Endothelial cell of umbilical vein (primary cell): Measurements from ENCODE around the gene INO80B. TPM values are rescaled to one million over a fixed set of nuclear protein-coding genes. Genes with fewer than 3 reads are reported as not detected.

Experiments used
- BruUV-seq: library from RNA; stranded (reverse); fragments of 400-500 nt; replicated peaks from 2 replicates; lab custom pipeline; 2021; lab: Mats Ljungman, UMichigan
- CTCF ChIA-PET: fragments of 300-600, 350-600 bp; sonication (Branson Sonifier 250); formaldehyde crosslinking; loops from one replicate; lab custom pipeline; 2021; ENCODE audit warnings: antibody characterized with exemption, inconsistent platforms; lab: Charles Lee
- POLR2A ChIA-PET: fragments of 300-600, 350-600 bp; sonication (Branson Sonifier 250); formaldehyde crosslinking; loops from one replicate; lab custom pipeline; 2021; ENCODE audit warnings: antibody characterized with exemption, inconsistent platforms; lab: Charles Lee
- DNase-seq: peaks from one replicate; pipeline ENCODE4 v3.0.0-alpha.2; 2011; ENCODE audit warnings: low read depth, low spot score
- FAIRE-seq: peaks from 2 replicates; lab custom pipeline; 2011; peaks lifted over from hg19 to GRCh38; lab: Jason Lieb, UNC
- H2AFZ ChIP-seq: 2 replicates; pipeline ENCODE4 v1.6.0; 2012; ENCODE audit warnings: low read depth, low read length, control low read depth, inconsistent platforms
- H3K27ac ChIP-seq: 2 replicates; pipeline ENCODE4 v1.5.1; 2011; ENCODE audit warnings: low read depth, mild to moderate bottlenecking, control low read depth, low read length, moderate library complexity; ENCODE audit not compliant: insufficient read depth
- H3K27me3 ChIP-seq, 2 experiments: 2 replicates each; pipeline versions ENCODE4 v1.6.0 to v1.6.1; 2011; ENCODE audit warnings: low read length in 2 of 2, mixed read lengths in 1 of 2; ENCODE audit not compliant: control insufficient read depth in 2 of 2, insufficient read depth in 2 of 2
- H3K36me3 ChIP-seq, 2 experiments: 2 replicates in 1 of 2; 3 replicates in 1 of 2; pipeline ENCODE4 v1.5.1; 2011; ENCODE audit warnings: low read length in 2 of 2, mild to moderate bottlenecking in 1 of 2, moderate library complexity in 1 of 2; ENCODE audit not compliant: control insufficient read depth in 2 of 2, insufficient read depth in 2 of 2; ENCODE audit errors: extremely low read depth in 1 of 2
- H3K4me1 ChIP-seq: 3 replicates; pipeline ENCODE4 v1.5.1; 2011; ENCODE audit warnings: mild to moderate bottlenecking, low read length; ENCODE audit not compliant: control insufficient read depth, insufficient read depth; ENCODE audit errors: extremely low read depth
- H3K4me2 ChIP-seq: 2 replicates; pipeline ENCODE4 v1.6.1; 2011; ENCODE audit warnings: low read length, control low read depth, mixed read lengths; ENCODE audit not compliant: insufficient read depth
- H3K4me3 ChIP-seq, 3 experiments: fragments of 200-600 bp in 1 of 3; sonication (generic), shearing (Covaris generic) in 1 of 3; replicated peaks in 1 of 3; 2 replicates each; pipeline ENCODE4 v1.5.1; 2011 to 2016; ENCODE audit warnings: control low read depth in 3 of 3, low read length in 3 of 3, mild to moderate bottlenecking in 2 of 3, inconsistent platforms in 1 of 3, low read depth in 1 of 3, moderate library complexity in 1 of 3; ENCODE audit not compliant: insufficient read depth in 1 of 3
- H3K79me2 ChIP-seq: 2 replicates; pipeline ENCODE4 v1.6.0; 2012; ENCODE audit warnings: low read length, inconsistent platforms; ENCODE audit not compliant: control insufficient read depth, insufficient read depth
- H3K9ac ChIP-seq: replicated peaks from 2 replicates; pipeline ENCODE3; 2011; ENCODE audit warnings: low read length, control low read depth; ENCODE audit not compliant: insufficient read depth; ENCODE audit errors: extremely low read depth
- H3K9me1 ChIP-seq: replicated peaks from 3 replicates; pipeline ENCODE4 v1.6.0; 2011; ENCODE audit warnings: mild to moderate bottlenecking, low read length; ENCODE audit not compliant: control insufficient read depth, insufficient read depth; ENCODE audit errors: extremely low read depth
- H3K9me3 ChIP-seq: replicated peaks from 2 replicates; pipeline ENCODE4 v1.5.1; 2012; ENCODE audit warnings: low read length, inconsistent platforms; ENCODE audit not compliant: control insufficient read depth, insufficient read depth
- H4K20me1 ChIP-seq: replicated peaks from 2 replicates; pipeline ENCODE3; 2011; ENCODE audit warnings: mild to moderate bottlenecking, low read length; ENCODE audit not compliant: control insufficient read depth, insufficient read depth; ENCODE audit errors: extremely low read depth
- EZH2 ChIP-seq: IDR thresholded peaks from 2 replicates; pipeline ENCODE4 v1.6.1; 2012; ENCODE audit warnings: borderline replicate concordance, low read depth, mild to moderate bottlenecking, moderate library complexity, low read length, inconsistent platforms; ENCODE audit not compliant: severe bottlenecking
- FOS ChIP-seq: IDR thresholded peaks from 2 replicates; pipeline ENCODE4 v1.6.1; 2011; ENCODE audit warnings: mild to moderate bottlenecking, low read length, moderate library complexity, borderline replicate concordance; ENCODE audit not compliant: insufficient read depth
- GATA2 ChIP-seq: IDR thresholded peaks from 2 replicates; pipeline ENCODE4 v1.7.0; 2011; ENCODE audit warnings: low read depth, mild to moderate bottlenecking, moderate library complexity, mixed read lengths, low read length; ENCODE audit not compliant: insufficient read length, insufficient read depth
- JUN ChIP-seq: IDR thresholded peaks from 2 replicates; pipeline ENCODE4 v1.6.1; 2011; ENCODE audit warnings: borderline replicate concordance, low read depth; ENCODE audit not compliant: insufficient read length, insufficient read depth
- MYC ChIP-seq: IDR thresholded peaks from one replicate; pipeline ENCODE4 v1.6.1; 2011; ENCODE audit warnings: mild to moderate bottlenecking, low read depth, low read length
- POLR2A ChIP-seq: IDR thresholded peaks from 2 replicates; pipeline ENCODE4 v1.6.1; 2012; ENCODE audit warnings: low read depth, mild to moderate bottlenecking, control low read depth, low read length
- POLR2AphosphoS5 ChIP-seq: IDR thresholded peaks from 2 replicates; pipeline ENCODE4 v1.6.1; 2012; ENCODE audit warnings: low read depth, mild to moderate bottlenecking, control low read depth, low read length, moderate library complexity; ENCODE audit not compliant: insufficient read depth
- dilution Hi-C: fragments of 300-500 bp; cut with MboI; formaldehyde crosslinking; loops from one replicate; pipeline ENCODE4 v1.15.0; 2019; ENCODE audit warnings: low sequenced_read_pairs; ENCODE audit not compliant: extremely low pct_ligation_motif_present
- intact Hi-C: fragments of 100-400 bp; cut with micrococcal nuclease; formaldehyde crosslinking; loops from one replicate; pipeline ENCODE4 v1.10.0; 2022
- polyA plus RNA-seq, 4 experiments: library from polyadenylated mRNA; depleted of rRNA in 3 of 4; stranded (reverse) in 3 of 4; unstranded in 1 of 4; fragments of >200 nt; gene quantifications; 2 replicates each; pipeline versions ENCODE4 v1.2.1 to v1.2.3, GENCODE V29; 2011 to 2012; ENCODE audit warnings: missing spikeins in 1 of 4
- total RNA-seq: library from RNA; stranded (reverse); gene quantifications from 2 replicates; pipeline ENCODE4 v1.2.3, GENCODE V29; 2021
- TF ChIP-seq, protein P1 (sequence below): IDR thresholded peaks from 2 replicates; pipeline ENCODE4 v1.6.1; 2011; ENCODE audit not compliant: insufficient read depth, insufficient read length
- TF ChIP-seq, protein P2 (sequence below), 2 donors: IDR thresholded peaks; 1 replicate in 1 of 2; 2 replicates in 1 of 2; pipeline ENCODE4 v1.5.1; 2011; ENCODE audit warnings: low read length in 2 of 2, mild to moderate bottlenecking in 2 of 2, moderate library complexity in 2 of 2, control low read depth in 1 of 2, inconsistent platforms in 1 of 2, low read depth in 1 of 2; ENCODE audit not compliant: insufficient read depth in 1 of 2; ENCODE audit errors: extremely low read depth in 1 of 2

INO80B gene
- total and polyA plus RNA-seq, 2 donors (not counting 3 experiments of a cell fraction or from before 2014, with no cell fraction given), result 15.1 to 24.2 TPM

DNA sequence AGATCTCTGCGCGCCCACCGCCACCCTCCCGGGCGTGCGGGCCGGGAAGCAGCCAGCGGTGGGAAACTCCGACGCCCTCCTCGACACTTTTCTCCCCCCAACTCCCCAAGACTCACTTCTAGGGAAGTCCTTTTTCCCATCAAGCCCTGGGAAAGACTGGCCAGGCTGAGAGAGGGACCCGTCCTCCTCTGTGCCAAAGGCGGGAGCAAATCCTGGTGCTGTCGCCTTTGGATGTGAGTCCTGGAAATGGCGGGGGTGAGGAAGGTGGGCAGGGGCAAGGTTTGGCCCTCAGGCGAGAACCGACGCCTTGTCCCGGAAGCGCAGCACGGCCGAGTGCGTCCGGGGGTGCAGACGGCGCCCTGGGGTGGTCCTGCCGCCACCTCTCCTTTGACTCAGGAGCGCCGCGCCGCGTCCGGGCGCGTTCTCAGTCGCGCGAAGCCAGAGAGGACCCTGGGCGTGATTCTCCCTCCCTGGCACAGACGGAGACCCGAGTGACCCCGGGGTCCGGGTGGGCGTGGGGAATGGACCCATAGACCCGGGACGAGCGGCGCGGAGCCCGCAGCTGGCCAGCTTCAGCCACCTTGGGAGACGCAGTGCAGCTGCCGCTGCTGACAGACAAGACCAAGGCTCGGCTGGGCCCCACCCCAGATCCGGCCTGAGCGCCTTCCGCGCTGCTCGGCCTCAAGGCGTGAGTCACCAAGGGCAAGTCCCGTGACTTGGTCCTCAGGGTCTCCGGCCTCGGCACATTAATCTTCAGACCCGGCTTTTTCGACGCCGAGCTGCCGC, 48.0 kb downstream of the INO80B start:
- H3K27me3 ChIP-seq, result peaks cover 18 to 30% of the 10 kb centered on the region in 2 experiments
- TF ChIP-seq, protein P1, sequence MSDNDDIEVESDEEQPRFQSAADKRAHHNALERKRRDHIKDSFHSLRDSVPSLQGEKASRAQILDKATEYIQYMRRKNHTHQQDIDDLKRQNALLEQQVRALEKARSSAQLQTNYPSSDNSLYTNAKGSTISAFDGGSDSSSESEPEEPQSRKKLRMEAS, result peak; percentile 37
- peak; percentile 90 for TF ChIP-seq FOS
- TF ChIP-seq JUN, result peak; percentile 62
- peak; percentile 98 for TF ChIP-seq POLR2AphosphoS5
- TF ChIP-seq MYC, result no peak
- no peak for TF ChIP-seq EZH2
- TF ChIP-seq POLR2A, result peak; percentile 96
- TF ChIP-seq GATA2, result no peak
- TF ChIP-seq, protein P2, sequence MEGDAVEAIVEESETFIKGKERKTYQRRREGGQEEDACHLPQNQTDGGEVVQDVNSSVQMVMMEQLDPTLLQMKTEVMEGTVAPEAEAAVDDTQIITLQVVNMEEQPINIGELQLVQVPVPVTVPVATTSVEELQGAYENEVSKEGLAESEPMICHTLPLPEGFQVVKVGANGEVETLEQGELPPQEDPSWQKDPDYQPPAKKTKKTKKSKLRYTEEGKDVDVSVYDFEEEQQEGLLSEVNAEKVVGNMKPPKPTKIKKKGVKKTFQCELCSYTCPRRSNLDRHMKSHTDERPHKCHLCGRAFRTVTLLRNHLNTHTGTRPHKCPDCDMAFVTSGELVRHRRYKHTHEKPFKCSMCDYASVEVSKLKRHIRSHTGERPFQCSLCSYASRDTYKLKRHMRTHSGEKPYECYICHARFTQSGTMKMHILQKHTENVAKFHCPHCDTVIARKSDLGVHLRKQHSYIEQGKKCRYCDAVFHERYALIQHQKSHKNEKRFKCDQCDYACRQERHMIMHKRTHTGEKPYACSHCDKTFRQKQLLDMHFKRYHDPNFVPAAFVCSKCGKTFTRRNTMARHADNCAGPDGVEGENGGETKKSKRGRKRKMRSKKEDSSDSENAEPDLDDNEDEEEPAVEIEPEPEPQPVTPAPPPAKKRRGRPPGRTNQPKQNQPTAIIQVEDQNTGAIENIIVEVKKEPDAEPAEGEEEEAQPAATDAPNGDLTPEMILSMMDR (IDR thresholded peaks at IDR 0.05; ENCODE audit: extremely low read depth in 1 of 2, insufficient read depth in 1 of 2, low read depth in 1 of 2, low read length in 2 of 2), result peak; percentile 31 to 50
- peak overlapping the region; percentile 44 to 55 (median 50) for H3K4me3 ChIP-seq
- intact Hi-C loops (loop anchor here (1.0 to 5.0 kb wide), 2 partner anchors 20 to 149 kb away; partner anchors contain the start of genes SEMA4F and TTC31), dilution Hi-C loops (no loop called here)
- CTCF ChIA-PET, result interaction anchor here (1.4 to 1.8 kb wide), 3 partner anchors 13 to 111 kb away, joined by 3 to 10 read pairs (median 4); partner anchors contain the start of genes CCDC142 and TTC31
- H4K20me1 ChIP-seq, result no peaks in the 10 kb centered on the region
- H3K4me1 ChIP-seq, result peaks cover 40% of the 10 kb centered on the region
- peak overlapping the region; percentile 62 for H3K4me2 ChIP-seq
- peaks cover 0 to 4% of the 10 kb centered on the region in 2 experiments for H3K36me3 ChIP-seq
- BruUV-seq, result TSS peak; percentile 30
- H3K9me1 ChIP-seq, result no peaks in the 10 kb centered on the region
- H3K79me2 ChIP-seq, result peaks cover 4% of the 10 kb centered on the region
- H3K9me3 ChIP-seq, result no peaks in the 10 kb centered on the region
- H3K9ac ChIP-seq, result peak overlapping the region; percentile 46
- FAIRE-seq (peak; percentile 97), DNase-seq (peak; percentile 86)
- peak overlapping the region; percentile 59 for H3K27ac ChIP-seq
- peak overlapping the region; percentile 41 for H2AFZ ChIP-seq
- POLR2A ChIA-PET, result no interaction called here
